Muscle layer of duodenum (tissue), 2 donors: Measurements from ENCODE around the gene CNOT3.
A peak's percentile ranks its signal among the peaks of the same experiment; 100 is the strongest.

ENCODE experiments used
- H3K27ac ChIP-seq: one replicate; pipeline ENCODE4 v1.7.0; 2013; ENCODE audit warnings: mild to moderate bottlenecking, low read length
- H3K27me3 ChIP-seq: one replicate; pipeline ENCODE4 v1.7.0; 2013; ENCODE audit warnings: low read depth, mild to moderate bottlenecking, control low read depth, low read length
- H3K36me3 ChIP-seq, 2 donors: one replicate each; pipeline ENCODE4 v1.7.0; 2013; ENCODE audit warnings: low read length in 2 of 2, control low read depth in 1 of 2, mild to moderate bottlenecking in 1 of 2; ENCODE audit not compliant: insufficient read depth in 2 of 2, control insufficient read depth in 1 of 2
- H3K4me1 ChIP-seq, 2 donors: one replicate each; pipeline ENCODE4 v1.7.0; 2013; ENCODE audit warnings: low read length in 2 of 2, mild to moderate bottlenecking in 2 of 2, control low read depth in 1 of 2, moderate library complexity in 1 of 2; ENCODE audit not compliant: insufficient read depth in 2 of 2, control insufficient read depth in 1 of 2
- H3K4me3 ChIP-seq, 2 donors: one replicate each; pipeline ENCODE4 v1.7.0; 2013; ENCODE audit warnings: low read length in 2 of 2, low read depth in 1 of 2, mild to moderate bottlenecking in 1 of 2
- H3K9me3 ChIP-seq, 2 donors: one replicate each; pipeline ENCODE4 v1.7.0; 2013; ENCODE audit warnings: low read length in 2 of 2, control low read depth in 1 of 2, mild to moderate bottlenecking in 1 of 2; ENCODE audit not compliant: control insufficient read depth in 1 of 2
- donor health status: healthy.

CNOT3 gene

GRCh38 chr19:54201980-54202379 lies 64.4 kb downstream of the CNOT3 start:
- Histone ChIP-seq H3K27me3 (no peaks in the 10 kb centered on the region), H3K4me1 (peaks cover 18 to 51% of the 10 kb centered on the region in 2 donors), H3K27ac (peak overlapping the region; percentile 96), H3K36me3 (peaks cover 51 to 54% of the 10 kb centered on the region in 2 donors), H3K9me3 (no peaks in the 10 kb centered on the region), H3K4me3 (peak overlapping the region; percentile 83 to 92)

- Histone ChIP-seq H3K27ac (no peak overlapping the region), H3K4me3 (peak overlapping the region; percentile 83 to 92), H3K27me3 (no peaks in the 10 kb centered on the region), H3K9me3 (no peaks in the 10 kb centered on the region), H3K36me3 (peaks cover 60 to 66% of the 10 kb centered on the region in 2 donors), H3K4me1 (peaks cover 18 to 55% of the 10 kb centered on the region in 2 donors)
Observed at GRCh38 chr19:54203151-54203611, 65.6 kb downstream of the CNOT3 start.

- Histone ChIP-seq H3K4me1 (peaks cover 31 to 70% of the 10 kb centered on the region in 2 donors), H3K4me3 (no peak overlapping the region), H3K27me3 (no peaks in the 10 kb centered on the region), H3K9me3 (no peaks in the 10 kb centered on the region), H3K27ac (no peak overlapping the region), H3K36me3 (peaks cover 61 to 70% of the 10 kb centered on the region in 2 donors)
Observed at GRCh38 chr19:54204767-54205468, 67.4 kb downstream of the CNOT3 start.
